Stimulated activated naive CD8-positive, alpha-beta T cell treated with anti-CD3 and anti-CD28 coated beads, Interleukin-15, amount 100 ng/mL, for 72 hours (primary cell): ENCODE measurements around the gene AFF1.

Source experiments
- ATAC-seq: fragments of 150-1000 bp; cut with Tn5 transposase; 2 replicates; pipeline ENCODE4 v1.10.0; 2021; ENCODE audit warnings: mild to moderate bottlenecking, moderate library complexity
- DNase-seq, 2 donors: peaks; one replicate each; pipeline ENCODE4 v3.0.0; 2021 to 2022
- H3K27ac Mint-ChIP-seq, 2 donors: one replicate each; pipeline ENCODE4 v1.8.0; 2022; ENCODE audit warnings: mild to moderate bottlenecking in 2 of 2, mixed read lengths in 2 of 2, moderate library complexity in 2 of 2
- H3K27me3 Mint-ChIP-seq: one replicate; pipeline ENCODE4 v1.8.0; 2022; ENCODE audit warnings: mixed read lengths
- H3K4me1 Mint-ChIP-seq: one replicate; pipeline ENCODE4 v1.8.0; 2022; ENCODE audit warnings: mild to moderate bottlenecking, mixed read lengths
- H3K4me3 Mint-ChIP-seq, 2 donors: one replicate each; pipeline ENCODE4 v1.8.0; 2022; ENCODE audit warnings: mild to moderate bottlenecking in 2 of 2, mixed read lengths in 2 of 2, moderate library complexity in 1 of 2
- H3K9me3 Mint-ChIP-seq, 2 donors: one replicate each; pipeline ENCODE4 v1.8.0; 2022; ENCODE audit warnings: mixed read lengths in 2 of 2

The AFF1 gene

DNA sequence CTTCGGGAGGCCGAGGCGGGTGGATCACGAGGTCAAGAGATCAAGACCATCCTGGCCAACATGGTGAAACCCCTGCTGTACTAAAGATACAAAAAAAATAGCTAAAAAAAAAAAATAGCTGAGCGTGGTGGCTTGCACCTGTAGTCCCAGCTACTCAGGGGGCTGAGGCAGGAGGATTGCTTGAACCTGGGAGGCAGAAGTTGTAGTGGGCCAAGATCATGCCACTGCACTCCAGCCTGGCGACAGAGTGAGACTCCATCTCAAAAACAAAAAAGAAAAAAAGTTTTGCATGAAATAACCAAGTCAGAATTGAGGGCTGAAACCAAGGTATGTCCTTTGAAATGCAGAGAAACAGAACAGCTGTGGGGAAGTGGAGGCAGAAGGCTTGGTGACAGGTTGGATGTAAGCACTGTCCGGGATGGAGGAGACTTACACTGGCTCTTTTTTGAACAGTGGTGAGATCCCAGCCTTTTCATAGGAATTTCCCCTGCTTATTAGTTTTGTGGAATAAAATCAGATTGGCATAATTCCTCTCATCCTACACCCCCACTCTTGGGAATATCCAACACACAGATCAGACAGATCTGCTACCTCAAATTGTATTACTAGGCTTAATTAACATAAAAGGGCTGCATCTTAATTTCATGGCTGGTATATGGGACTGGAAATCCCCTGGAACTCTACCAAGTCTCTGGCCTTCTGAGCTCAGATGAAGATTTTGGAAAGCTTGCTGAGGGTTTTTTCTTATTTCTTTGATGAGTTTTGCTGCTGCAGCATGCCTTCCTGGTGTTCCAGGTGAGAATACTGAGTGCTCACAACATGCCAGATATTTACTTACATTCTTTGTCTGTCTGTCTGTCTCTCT lies 23.8 kb upstream of the AFF1 start:
- Mint-ChIP-seq H3K4me1 (peaks cover 25% of the 10 kb centered on the region), H3K27me3 (no peaks in the 10 kb centered on the region), H3K27ac (no peak overlapping the region), H3K9me3 (no peaks in the 10 kb centered on the region), H3K4me3 (no peak overlapping the region)
- no peak for DNase-seq
- no peak for ATAC-seq

GRCh38 chr4:86916392-86916791 lies 18.4 kb upstream of the AFF1 start:
- H3K4me3 Mint-ChIP-seq, result no peak overlapping the region
- H3K27ac Mint-ChIP-seq, result no peak overlapping the region
- ATAC-seq (no peak), DNase-seq (no peak)
- H3K27me3 Mint-ChIP-seq, result no peaks in the 10 kb centered on the region
- peaks cover 2% of the 10 kb centered on the region for H3K4me1 Mint-ChIP-seq
- H3K9me3 Mint-ChIP-seq, result no peaks in the 10 kb centered on the region

GRCh38 chr4:86917212-86918039 lies 17.4 kb upstream of the AFF1 start:
- Mint-ChIP-seq H3K27ac (peak overlapping the region in 1 of 2 donors; percentile 1), H3K9me3 (no peaks in the 10 kb centered on the region)
- ATAC-seq, result no peak

DNA sequence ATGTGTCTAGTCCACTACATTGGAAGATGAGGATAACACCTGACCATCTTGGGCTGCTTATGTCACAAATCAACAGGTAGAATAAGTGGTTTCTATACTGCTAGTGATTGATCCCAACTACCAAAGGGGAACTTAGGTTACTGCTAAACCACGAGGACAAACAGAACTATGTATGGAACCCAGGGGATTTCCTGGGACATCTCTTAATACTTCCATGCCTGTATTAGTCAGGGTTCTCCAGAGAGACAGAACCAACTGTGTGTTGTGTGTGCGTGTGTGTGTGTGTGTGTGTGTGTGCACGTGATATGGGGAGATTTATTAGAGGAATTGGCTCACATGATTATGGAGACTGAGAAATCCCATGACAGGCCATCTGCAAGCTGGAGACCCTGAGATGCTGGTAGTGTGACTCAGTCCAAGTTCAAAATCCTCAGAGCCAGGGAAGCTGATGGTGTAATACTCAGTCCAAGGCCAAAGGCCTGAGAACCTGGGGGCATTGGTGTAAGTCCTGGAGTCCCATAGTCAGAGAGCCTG lies 16.2 kb upstream of the AFF1 start:
- Mint-ChIP-seq H3K27me3 (no peaks in the 10 kb centered on the region), H3K27ac (peak overlapping the region in 1 of 2 donors; percentile 54), H3K9me3 (no peaks in the 10 kb centered on the region), H3K4me3 (no peak overlapping the region), H3K4me1 (no peaks in the 10 kb centered on the region)
- DNase-seq (no peak), ATAC-seq (no peak)

More at GRCh38 chr4:86917212-86918039, 17.4 kb upstream of the AFF1 start:
- H3K4me1 Mint-ChIP-seq, result no peaks in the 10 kb centered on the region
- H3K4me3 Mint-ChIP-seq, result no peak overlapping the region
- no peaks in the 10 kb centered on the region for H3K27me3 Mint-ChIP-seq
- DNase-seq, result no peak

GRCh38 chr4:86919561-86920223 lies 15.1 kb upstream of the AFF1 start:
- no peak for DNase-seq

DNA sequence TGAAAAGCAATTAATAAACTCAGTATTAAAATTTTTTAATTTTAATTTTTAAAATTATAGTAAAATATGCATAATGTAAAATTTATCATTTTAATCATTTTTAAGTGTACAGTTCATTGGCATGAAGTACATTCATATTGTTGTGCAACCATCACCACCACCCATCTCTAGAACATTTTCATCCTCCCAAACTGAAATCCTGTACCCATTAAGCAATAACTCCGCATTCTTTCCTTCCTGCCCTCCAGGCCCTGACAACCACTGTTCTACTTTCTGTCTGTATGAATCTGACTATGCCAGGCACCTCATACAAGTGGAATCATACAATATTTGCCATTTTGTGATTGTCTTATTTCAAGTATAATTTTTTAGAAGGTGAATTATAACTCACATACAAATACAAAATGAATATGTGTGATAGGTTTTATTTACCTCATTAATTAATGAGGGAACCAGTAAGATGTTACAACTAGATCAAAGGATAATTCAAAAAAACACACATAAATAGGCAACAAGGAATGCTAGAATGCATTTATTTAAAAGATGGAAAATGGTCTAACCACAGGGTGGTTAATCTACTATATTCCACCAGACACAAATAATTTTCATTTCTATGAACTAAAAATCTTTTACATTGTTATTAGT lies 13.1 kb upstream of the AFF1 start:
- H3K27me3 Mint-ChIP-seq, result no peaks in the 10 kb centered on the region

More at GRCh38 chr4:86919561-86920223, 15.1 kb upstream of the AFF1 start:
- Mint-ChIP-seq H3K4me3 (no peak overlapping the region), H3K27ac (no peak overlapping the region), H3K27me3 (no peaks in the 10 kb centered on the region), H3K4me1 (no peaks in the 10 kb centered on the region), H3K9me3 (no peaks in the 10 kb centered on the region)
- no peak for ATAC-seq

GRCh38 chr4:86924811-86925210 lies 10.0 kb upstream of the AFF1 start:
- H3K9me3 Mint-ChIP-seq, result no peaks in the 10 kb centered on the region
- ATAC-seq (no peak), DNase-seq (no peak)
- H3K4me1 Mint-ChIP-seq, result peaks cover 21% of the 10 kb centered on the region
- no peaks in the 10 kb centered on the region for H3K27me3 Mint-ChIP-seq
- H3K27ac Mint-ChIP-seq, result peak overlapping the region in 1 of 2 donors; percentile 11
- H3K4me3 Mint-ChIP-seq, result no peak overlapping the region

More for the DNA sequence above, 13.1 kb upstream of the AFF1 start:
- Mint-ChIP-seq H3K27ac (no peak overlapping the region), H3K4me1 (no peaks in the 10 kb centered on the region), H3K4me3 (no peak overlapping the region), H3K9me3 (no peaks in the 10 kb centered on the region)
- ATAC-seq, result no peak
- DNase-seq, result no peak

GRCh38 chr4:86926435-86927086 lies 8.2 kb upstream of the AFF1 start:
- Mint-ChIP-seq H3K27ac (no peak overlapping the region), H3K4me3 (no peak overlapping the region), H3K4me1 (peaks cover 21% of the 10 kb centered on the region), H3K9me3 (no peaks in the 10 kb centered on the region), H3K27me3 (no peaks in the 10 kb centered on the region)
- DNase-seq (no peak), ATAC-seq (no peak)

DNA sequence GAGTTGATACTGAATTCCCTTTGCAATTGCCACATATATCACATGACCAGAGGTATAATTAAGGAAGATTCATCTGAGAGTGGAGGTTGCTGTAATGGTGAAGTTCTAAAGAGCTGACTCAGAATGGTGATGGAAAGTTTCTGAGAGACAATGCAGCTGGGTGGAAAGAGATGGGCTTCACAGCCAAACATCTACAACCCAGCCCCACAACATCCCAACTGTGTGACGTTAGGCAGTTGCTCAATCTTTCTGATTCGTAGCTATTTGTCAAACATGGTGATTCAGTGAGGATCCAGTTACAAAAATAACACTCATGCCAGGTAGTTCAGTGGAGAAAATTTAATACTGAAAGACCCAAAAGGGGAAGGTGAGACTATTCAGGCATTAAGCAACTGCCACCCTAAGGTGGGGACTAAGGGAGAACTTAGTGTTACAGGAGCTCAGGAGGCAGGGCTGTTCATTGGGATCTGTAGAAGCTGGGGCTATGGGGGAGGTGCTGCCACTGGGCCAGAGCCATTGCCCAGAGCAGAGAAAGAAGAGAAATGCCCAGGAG lies 6.9 kb upstream of the AFF1 start:
- H3K27me3 Mint-ChIP-seq, result no peaks in the 10 kb centered on the region
- ATAC-seq, result peak; percentile 53
- H3K4me1 Mint-ChIP-seq, result peaks cover 21% of the 10 kb centered on the region
- no peak for DNase-seq
- no peaks in the 10 kb centered on the region for H3K9me3 Mint-ChIP-seq
- no peak overlapping the region for H3K27ac Mint-ChIP-seq
- no peak overlapping the region for H3K4me3 Mint-ChIP-seq

DNA sequence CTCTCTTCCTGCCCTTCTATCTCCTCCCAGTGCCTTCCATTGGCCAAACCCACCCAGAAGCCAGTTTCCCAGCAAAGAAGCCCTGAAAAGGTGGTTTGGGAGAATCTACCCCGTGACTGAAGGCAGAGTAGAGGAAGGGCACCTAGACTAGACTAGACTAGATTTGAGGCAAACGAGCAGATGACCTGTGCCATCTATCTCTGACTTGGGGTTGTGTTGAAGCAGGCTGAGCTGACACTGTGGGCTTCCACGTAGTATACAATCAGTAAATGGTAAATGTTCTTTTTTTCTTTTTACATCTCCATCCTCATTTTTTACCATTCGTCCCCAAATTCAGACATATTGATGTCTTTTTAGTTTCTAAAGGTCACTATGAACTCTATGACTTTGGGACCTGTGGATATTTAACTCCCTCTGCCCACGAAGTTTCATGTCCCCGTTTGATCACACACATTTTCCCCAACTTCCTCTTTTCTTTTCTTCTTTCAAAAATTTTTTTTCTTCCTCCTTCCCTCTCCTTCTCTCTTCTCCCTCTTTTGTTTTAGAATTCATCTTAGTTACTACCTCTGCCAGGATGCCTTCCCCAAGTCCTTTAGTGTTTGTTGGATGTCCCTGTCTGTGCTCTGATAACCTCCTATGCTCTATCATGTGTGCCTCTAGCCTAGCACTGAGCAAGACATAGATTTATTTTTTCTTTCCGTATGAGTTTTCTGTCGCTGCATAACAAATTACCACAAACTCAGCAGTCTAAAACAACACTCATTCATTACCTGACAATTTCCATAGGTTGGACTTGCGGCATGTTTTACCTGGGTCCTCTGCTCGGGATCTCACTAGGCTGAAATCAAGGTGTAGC lies 6.2 kb upstream of the AFF1 start:
- no peak overlapping the region for H3K27ac Mint-ChIP-seq
- no peak for DNase-seq
- no peak overlapping the region for H3K4me3 Mint-ChIP-seq
- peaks cover 21% of the 10 kb centered on the region for H3K4me1 Mint-ChIP-seq
- no peaks in the 10 kb centered on the region for H3K9me3 Mint-ChIP-seq
- ATAC-seq, result no peak
- H3K27me3 Mint-ChIP-seq, result no peaks in the 10 kb centered on the region

- H3K4me1 Mint-ChIP-seq, result peaks cover 30% of the 10 kb centered on the region
These were observed 552 bp upstream of the AFF1 start for GRCh38 chr4:86934147-86934770.

DNA sequence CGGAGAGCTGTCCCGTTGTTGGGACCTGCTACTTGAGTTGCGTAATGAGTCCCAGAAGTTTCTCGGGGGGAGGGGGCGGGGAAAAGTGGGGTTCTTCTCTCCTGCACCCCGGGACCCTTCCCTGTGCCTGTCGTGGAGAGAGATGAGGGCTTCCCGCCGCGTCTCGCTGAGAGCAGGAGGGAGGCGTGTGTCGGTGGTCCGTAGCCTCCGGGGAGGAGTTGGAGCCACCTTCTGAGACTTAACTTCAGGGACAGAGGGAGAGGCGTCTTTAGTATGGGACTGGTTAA lies 698 bp downstream of the AFF1 start:
- no peaks in the 10 kb centered on the region for H3K27me3 Mint-ChIP-seq
- H3K4me1 Mint-ChIP-seq, result peaks cover 42% of the 10 kb centered on the region

More at GRCh38 chr4:86934147-86934770, 552 bp upstream of the AFF1 start:
- H3K4me3 Mint-ChIP-seq, result peak overlapping the region; percentile 84 to 90
- DNase-seq (peak in 1 of 2 donors; percentile 5), ATAC-seq (no peak)
- H3K9me3 Mint-ChIP-seq, result no peaks in the 10 kb centered on the region
- H3K27me3 Mint-ChIP-seq, result no peaks in the 10 kb centered on the region
- H3K27ac Mint-ChIP-seq, result peak overlapping the region; percentile 94

More for the DNA sequence above, 698 bp downstream of the AFF1 start:
- Mint-ChIP-seq H3K9me3 (no peaks in the 10 kb centered on the region), H3K4me3 (peak overlapping the region; percentile 83 to 90), H3K27ac (peak overlapping the region; percentile 95 to 98)
- ATAC-seq (no peak), DNase-seq (no peak)
